ENCODE measurements around the gene SGCG.

GRCh38 chr13:23339225-23339624 is 158.4 kb downstream of the SGCG start:
- no peak for TF ChIP-seq HDGF (IDR thresholded peaks at IDR 0.05; ENCODE audit: borderline replicate concordance)
- TF ChIP-seq NFRKB (IDR thresholded peaks at IDR 0.05): no peak
- TF ChIP-seq ZNF384 (IDR thresholded peaks at IDR 0.05): no peak
- TF ChIP-seq SUZ12 (IDR thresholded peaks at IDR 0.05): no peak
- no peak for TF ChIP-seq FOXK2 (IDR thresholded peaks at IDR 0.05)
- no peak for TF ChIP-seq FOXM1 (IDR thresholded peaks at IDR 0.05; ENCODE audit: borderline replicate concordance)
- TF ChIP-seq LEF1 (IDR thresholded peaks at IDR 0.05; ENCODE audit: borderline replicate concordance): no peak
- TF ChIP-seq ARNT (IDR thresholded peaks at IDR 0.05): no peak
- TF ChIP-seq L3MBTL2 (conservative IDR thresholded peaks at IDR 0.05): no peak
- TF ChIP-seq SP1 (IDR thresholded peaks at IDR 0.05): no peak
- TF ChIP-seq TARDBP (IDR thresholded peaks at IDR 0.05): no peak

Data from HEK293T (cell line).